Lung (tissue), 12 donors: ENCODE data around the gene SMIM21. TPM values are rescaled to one million over a fixed set of nuclear protein-coding genes. Genes with fewer than 3 reads are reported as not detected.

Source experiments
- ATAC-seq: fragments of 200-7000 bp; cut with Tn5 transposase; one replicate; pipeline ENCODE4 v1.9.1; 2020; ENCODE audit warnings: moderate number of reproducible peaks; ENCODE audit not compliant: insufficient read depth, low FRiP score
- DNase-seq, 3 donors: peaks; one replicate each; pipeline ENCODE4 v3.0.0-alpha.2; 2013 to 2017
- H3K27ac ChIP-seq, 2 donors: one replicate each; pipeline ENCODE4 v1.5.1; 2013; ENCODE audit warnings: mild to moderate bottlenecking in 2 of 2, moderate library complexity in 2 of 2, control low read depth in 1 of 2, inconsistent platforms in 1 of 2, low read depth in 1 of 2, low read length in 1 of 2
- H3K27me3 ChIP-seq, 3 donors: one replicate each; pipeline ENCODE4 v1.5.1; 2013; ENCODE audit warnings: low read length in 2 of 3; ENCODE audit not compliant: control insufficient read depth in 3 of 3, insufficient read depth in 3 of 3
- H3K36me3 ChIP-seq, 4 donors: one replicate each; pipeline ENCODE4 v1.5.1; 2013; ENCODE audit warnings: low read length in 4 of 4, mild to moderate bottlenecking in 1 of 4, moderate library complexity in 1 of 4; ENCODE audit not compliant: control insufficient read depth in 4 of 4, insufficient read depth in 4 of 4
- H3K4me1 ChIP-seq, 5 donors: one replicate each; pipeline ENCODE4 v1.5.1; 2013; ENCODE audit warnings: low read length in 5 of 5, mild to moderate bottlenecking in 2 of 5, moderate library complexity in 1 of 5; ENCODE audit not compliant: control insufficient read depth in 5 of 5, insufficient read depth in 5 of 5
- H3K4me3 ChIP-seq: one replicate; pipeline ENCODE4 v1.5.1; 2013; ENCODE audit warnings: mild to moderate bottlenecking, control low read depth, moderate library complexity
- H3K9ac ChIP-seq, 2 donors: one replicate each; pipeline ENCODE4 v1.5.1; 2013; ENCODE audit warnings: low read length in 2 of 2, control low read depth in 1 of 2; ENCODE audit not compliant: insufficient read depth in 1 of 2
- H3K9me3 ChIP-seq, 4 donors: one replicate each; pipeline ENCODE4 v1.5.1; 2013; ENCODE audit warnings: low read length in 3 of 4, mild to moderate bottlenecking in 1 of 4, moderate library complexity in 1 of 4; ENCODE audit not compliant: control insufficient read depth in 4 of 4, insufficient read depth in 3 of 4
- CTCF ChIP-seq: IDR thresholded peaks from 2 replicates; pipeline ENCODE4 v1.5.1; 2012; ENCODE audit warnings: mild to moderate bottlenecking; ENCODE audit errors: control extremely low read depth, extremely low read depth
- WGBS, 2 donors: extraction: QIAGEN DNeasy Blood & Tissue Kit; methylation state at CpG; one replicate each; pipeline ENCODE4 v1.1.7; 2013; 5-methylcytosine and 5-hydroxymethylcytosine counted together
- polyA plus RNA-seq, 2 donors: library from polyadenylated mRNA; stranded (reverse); fragments of 200-250 nt; gene quantifications; one replicate each; pipeline ENCODE4 v1.2.1, GENCODE V29; 2013
- total RNA-seq, 2 donors: library from RNA; depleted of rRNA in 1 of 2; stranded (reverse); fragments of >200 nt in 1 of 2; gene quantifications; one replicate each; pipeline ENCODE4 v1.2.1, GENCODE V29; 2014 to 2021
- donor health status: control.
- donor health status: control.
- donor health status: Bipolar disorder and iron deficiency.
- donor health status: healthy.
- donor health status: DM: yes; HTN: yes; CAD: no.

SMIM21 gene
- total and polyA plus RNA-seq, 4 donors = not detected

- 88 to 92% methylated on average over 1 of the region's 1 CpG for WGBS, 2 donors
- Histone ChIP-seq H3K36me3 (no peaks in the 10 kb centered on the region), H3K27me3 (no peaks in the 10 kb centered on the region), H3K9ac (no peak overlapping the region), H3K27ac (no peak overlapping the region), H3K4me3 (no peak overlapping the region), H3K9me3 (peaks cover 0 to 11% (median 4%) of the 10 kb centered on the region in 4 donors), H3K4me1 (no peaks in the 10 kb centered on the region)
- TF ChIP-seq CTCF = no peak
- DNase-seq (no peak), ATAC-seq (no peak)
Measured at GRCh38 chr18:75422341-75422910, 5.1 kb downstream of the SMIM21 start.

- ATAC-seq (no peak), DNase-seq (no peak)
- no peak overlapping the region for H3K9ac ChIP-seq
- H3K9me3 ChIP-seq = peaks cover 0 to 11% (median 4%) of the 10 kb centered on the region in 4 donors
- no peaks in the 10 kb centered on the region for H3K4me1 ChIP-seq
- 89% methylated on average over 3 of the region's 3 CpGs for WGBS, 2 donors
- H3K36me3 ChIP-seq = no peaks in the 10 kb centered on the region
- H3K4me3 ChIP-seq = no peak overlapping the region
- TF ChIP-seq CTCF = no peak
- no peak overlapping the region for H3K27ac ChIP-seq
- H3K27me3 ChIP-seq = no peaks in the 10 kb centered on the region
Measured at GRCh38 chr18:75421656-75422055, 5.8 kb downstream of the SMIM21 start.

- Histone ChIP-seq H3K36me3 (no peaks in the 10 kb centered on the region), H3K9me3 (peaks cover 0 to 11% (median 4%) of the 10 kb centered on the region in 4 donors), H3K4me1 (no peaks in the 10 kb centered on the region), H3K9ac (no peak overlapping the region), H3K27me3 (no peaks in the 10 kb centered on the region), H3K4me3 (no peak overlapping the region), H3K27ac (no peak overlapping the region)
- 53 to 80% methylated on average over 10 of the region's 10 CpGs for WGBS, 2 donors
- ATAC-seq (no peak), DNase-seq (peak in 2 of 3 donors; percentile 39 to 48)
- TF ChIP-seq CTCF = no peak
Measured at GRCh38 chr18:75418293-75419005, 9.1 kb downstream of the SMIM21 start.
